AG08395 (cell line): ENCODE measurements around the gene ABHD12.

Experiments
- DNase-seq: peaks from one replicate; pipeline ENCODE4 v3.0.0; 2012; ENCODE audit warnings: mixed read lengths, low spot score

The ABHD12 gene

GRCh38 chr20:25289886-25290597 lies 100.6 kb downstream of the ABHD12 start:
- DNase-seq: no peak

- DNase-seq: no peak
Measured at GRCh38 chr20:25288291-25289181, 102.1 kb downstream of the ABHD12 start.

- no peak for DNase-seq
Measured at GRCh38 chr20:25287631-25288290, 102.9 kb downstream of the ABHD12 start.

GRCh38 chr20:25286917-25287316 lies 103.7 kb downstream of the ABHD12 start:
- no peak for DNase-seq

- DNase-seq: no peak
Measured at GRCh38 chr20:25285856-25286798, 104.5 kb downstream of the ABHD12 start.

- no peak for DNase-seq
Measured at GRCh38 chr20:25285091-25285647, 105.5 kb downstream of the ABHD12 start.

- no peak for DNase-seq
Measured at GRCh38 chr20:25284131-25284601, 106.5 kb downstream of the ABHD12 start.

- no peak for DNase-seq
Measured at GRCh38 chr20:25283221-25283951, 107.2 kb downstream of the ABHD12 start.

GRCh38 chr20:25282796-25283195 lies 107.8 kb downstream of the ABHD12 start:
- DNase-seq: no peak

GRCh38 chr20:25282034-25282781 lies 108.4 kb downstream of the ABHD12 start:
- no peak for DNase-seq

- DNase-seq: no peak
Measured at GRCh38 chr20:25281541-25281991, 109.1 kb downstream of the ABHD12 start.

- no peak for DNase-seq
Measured at GRCh38 chr20:25280574-25281535, 109.8 kb downstream of the ABHD12 start.

- DNase-seq: no peak
Measured at GRCh38 chr20:25280051-25280573, 110.5 kb downstream of the ABHD12 start.

GRCh38 chr20:25279403-25279802 lies 111.2 kb downstream of the ABHD12 start:
- no peak for DNase-seq

GRCh38 chr20:25278636-25279361 lies 111.8 kb downstream of the ABHD12 start:
- DNase-seq: no peak

GRCh38 chr20:25277941-25278521 lies 112.6 kb downstream of the ABHD12 start:
- no peak for DNase-seq
